OCI-LY3 (cell line): ENCODE data around the gene RAB5B.
"Not testable (repeated sequence)": the region's sequence is repeated elsewhere in the genome, so short reads cannot be mapped to it uniquely, and the experiment has no call there.

ENCODE experiments used
- H2AFZ ChIP-seq: fragments of 200-600, 300-600 bp; shearing (Covaris generic); 2 replicates; pipeline ENCODE4 v1.6.0; 2014; ENCODE audit warnings: antibody characterized with exemption, low read depth, low read length
- H3K27ac ChIP-seq: fragments of 200-600, 300-600 bp; sonication (generic); 2 replicates; pipeline ENCODE4 v1.5.1; 2014; ENCODE audit warnings: mild to moderate bottlenecking, low read length, moderate library complexity, mixed read lengths
- H3K27me3 ChIP-seq: fragments of 200-600, 300-600 bp; sonication (generic); 2 replicates; pipeline ENCODE4 v1.6.1; 2014; ENCODE audit warnings: low read depth, low read length, mixed read lengths
- H3K36me3 ChIP-seq: fragments of 200-600, 300-600 bp; sonication (generic); replicated peaks from 2 replicates; pipeline ENCODE3; 2014; ENCODE audit warnings: low read depth, low read length, mixed read lengths
- H3K4me1 ChIP-seq: fragments of 300-600, 200-600 bp; sonication (generic); 2 replicates; pipeline ENCODE4 v1.6.1; 2014; ENCODE audit warnings: low read length, mixed read lengths
- H3K4me2 ChIP-seq: fragments of 200-600, 300-600 bp; sonication (generic); 2 replicates; pipeline ENCODE4 v1.6.1; 2014; ENCODE audit warnings: low read length, mixed read lengths
- H3K4me3 ChIP-seq: fragments of 300-600, 200-600 bp; sonication (generic); 2 replicates; pipeline ENCODE4 v1.5.1; 2014; ENCODE audit warnings: antibody characterized with exemption, mild to moderate bottlenecking, low read length, moderate library complexity
- H3K79me2 ChIP-seq: fragments of 300-600, 200-600 bp; shearing (Covaris generic); 2 replicates; pipeline ENCODE4 v1.6.1; 2014; ENCODE audit warnings: mild to moderate bottlenecking, low read length, mixed read lengths
- H3K9ac ChIP-seq: fragments of 300-600, 200-600 bp; shearing (Covaris generic); 2 replicates; pipeline ENCODE4 v1.6.0; 2014; ENCODE audit warnings: mild to moderate bottlenecking, low read length, moderate library complexity
- H3K9me3 ChIP-seq: fragments of 200-600, 300-600 bp; shearing (Covaris generic); 2 replicates; pipeline ENCODE4 v1.6.1; 2014; ENCODE audit warnings: low read length, mixed read lengths; ENCODE audit not compliant: insufficient read depth
- H4K20me1 ChIP-seq: fragments of 200-600, 300-600 bp; sonication (generic); 2 replicates; pipeline ENCODE4 v1.6.1; 2016; ENCODE audit warnings: low read length, mixed read lengths; ENCODE audit not compliant: insufficient read depth
- CTCF ChIP-seq: fragments of 200-600, 300-600 bp; sonication (generic); IDR thresholded peaks from 2 replicates; pipeline ENCODE4 v1.5.1; 2014; ENCODE audit warnings: antibody characterized with exemption, low read length, low read depth
- EZH2phosphoT487 ChIP-seq: fragments of 200-600 bp; shearing (Covaris generic); IDR thresholded peaks from 2 replicates; pipeline ENCODE4 v1.6.1; 2018; ENCODE audit warnings: antibody characterized with exemption, mixed run types, low read depth

The RAB5B gene

GRCh38 chr12:55979069-55979468 is 5.2 kb downstream of the RAB5B start:
- H4K20me1 ChIP-seq, result no peaks in the 10 kb centered on the region
- no peak for TF ChIP-seq CTCF
- TF ChIP-seq EZH2phosphoT487, result no peak
- peaks cover 19% of the 10 kb centered on the region for H3K79me2 ChIP-seq
- no peak overlapping the region for H3K4me2 ChIP-seq
- H2AFZ ChIP-seq, result no peak overlapping the region
- H3K4me3 ChIP-seq, result no peak overlapping the region
- H3K4me1 ChIP-seq, result peaks cover 7% of the 10 kb centered on the region
- peaks cover 11% of the 10 kb centered on the region for H3K36me3 ChIP-seq
- no peak overlapping the region for H3K9ac ChIP-seq
- H3K27ac ChIP-seq, result no peak overlapping the region
- no peaks in the 10 kb centered on the region for H3K9me3 ChIP-seq
- H3K27me3 ChIP-seq, result no peaks in the 10 kb centered on the region

GRCh38 chr12:55981882-55982281 is 8.0 kb downstream of the RAB5B start:
- not testable (repeated sequence) for H2AFZ ChIP-seq, H3K9ac ChIP-seq, H3K36me3 ChIP-seq, H3K4me2 ChIP-seq, H3K27ac ChIP-seq, H3K27me3 ChIP-seq, H4K20me1 ChIP-seq, H3K79me2 ChIP-seq, H3K9me3 ChIP-seq, H3K4me3 ChIP-seq
- peaks cover 20% of the 10 kb centered on the region for H3K4me1 ChIP-seq

GRCh38 chr12:55982319-55982936 is 8.6 kb downstream of the RAB5B start:
- H3K4me2 ChIP-seq, result no peak overlapping the region
- TF ChIP-seq EZH2phosphoT487, result no peak

GRCh38 chr12:55983232-55983842 is 9.5 kb downstream of the RAB5B start:
- Histone ChIP-seq H3K4me3 (no peak overlapping the region), H3K79me2 (no peaks in the 10 kb centered on the region), H3K27ac (no peak overlapping the region), H3K4me2 (no peak overlapping the region), H3K9ac (no peak overlapping the region), H3K4me1 (peaks cover 25% of the 10 kb centered on the region), H2AFZ (no peak overlapping the region), H3K36me3 (peaks cover 3% of the 10 kb centered on the region), H3K27me3 (no peaks in the 10 kb centered on the region), H4K20me1 (no peaks in the 10 kb centered on the region), H3K9me3 (no peaks in the 10 kb centered on the region)
- TF ChIP-seq EZH2phosphoT487 (no peak), CTCF (no peak)

More at GRCh38 chr12:55982319-55982936, 8.6 kb downstream of the RAB5B start:
- Histone ChIP-seq H3K79me2 (no peaks in the 10 kb centered on the region), H4K20me1 (no peaks in the 10 kb centered on the region), H3K4me3 (no peak overlapping the region), H3K27ac (no peak overlapping the region), H3K9ac (no peak overlapping the region), H3K27me3 (no peaks in the 10 kb centered on the region), H3K36me3 (peaks cover 5% of the 10 kb centered on the region), H3K9me3 (no peaks in the 10 kb centered on the region), H2AFZ (no peak overlapping the region), H3K4me1 (peaks cover 25% of the 10 kb centered on the region)

GRCh38 chr12:55984861-55985260 is 11.0 kb downstream of the RAB5B start:
- TF ChIP-seq CTCF (no peak), EZH2phosphoT487 (no peak)
- Histone ChIP-seq H3K27ac (no peak overlapping the region), H2AFZ (no peak overlapping the region), H3K79me2 (no peaks in the 10 kb centered on the region), H4K20me1 (no peaks in the 10 kb centered on the region), H3K4me1 (peaks cover 25% of the 10 kb centered on the region), H3K27me3 (no peaks in the 10 kb centered on the region), H3K4me2 (no peak overlapping the region), H3K9me3 (no peaks in the 10 kb centered on the region), H3K4me3 (no peak overlapping the region), H3K36me3 (peaks cover 8% of the 10 kb centered on the region), H3K9ac (no peak overlapping the region)
